Panc1 (cell line): ENCODE data around the gene RBBP8. TPM values are rescaled to one million over a fixed set of nuclear protein-coding genes. Genes with fewer than 3 reads are reported as not detected.

Experiments used
- ATAC-seq: fragments of 200-7000 bp; cut with Tn5 transposase; 2 replicates; pipeline ENCODE4 v1.9.1; 2020; ENCODE audit warnings: mild to moderate bottlenecking, moderate library complexity
- BruUV-seq: library from RNA; stranded (reverse); fragments of 400-500 nt; replicated peaks from 2 replicates; lab custom pipeline; 2021; lab: Mats Ljungman, UMichigan
- CTCF ChIA-PET: fragments of 300-600 bp; sonication (Branson Sonifier 250); formaldehyde crosslinking; loops from one replicate; lab custom pipeline; 2022; ENCODE audit warnings: antibody characterized with exemption; lab: Charles Lee
- POLR2A ChIA-PET: fragments of 300-600 bp; sonication (Branson Sonifier 250); formaldehyde crosslinking; loops from one replicate; lab custom pipeline; 2022; ENCODE audit warnings: antibody characterized with exemption; lab: Charles Lee
- DNase-seq: peaks from one replicate; pipeline ENCODE4 v3.0.0-alpha.2; 2010; ENCODE audit warnings: low read depth, low spot score
- H3K27ac ChIP-seq: 2 replicates; pipeline ENCODE4 v1.5.1; 2011; ENCODE audit warnings: mild to moderate bottlenecking, low read length, inconsistent platforms
- H3K27me3 ChIP-seq: fragments of 200-500 bp; sonication (Bioruptor generic); 2 replicates; pipeline ENCODE4 v1.6.0; 2014; ENCODE audit warnings: low read length, inconsistent platforms; ENCODE audit not compliant: control insufficient read depth, insufficient read depth
- H3K36me3 ChIP-seq: fragments of 200-500 bp; sonication (Bioruptor generic); 2 replicates; pipeline ENCODE4 v1.5.1; 2014; ENCODE audit warnings: inconsistent platforms, mild to moderate bottlenecking, low read length, moderate library complexity; ENCODE audit not compliant: control insufficient read depth, insufficient read depth
- H3K4me1 ChIP-seq: 2 replicates; pipeline ENCODE4 v1.5.1; 2011; ENCODE audit warnings: inconsistent platforms, mild to moderate bottlenecking, low read length, moderate library complexity; ENCODE audit not compliant: control insufficient read depth, insufficient read depth
- H3K4me3 ChIP-seq, 2 experiments: 2 replicates each; pipeline ENCODE4 v1.5.1; 2011 to 2012; ENCODE audit warnings: low read depth in 2 of 2, low read length in 2 of 2, mild to moderate bottlenecking in 2 of 2, inconsistent platforms in 1 of 2, moderate library complexity in 1 of 2
- H3K9me3 ChIP-seq: fragments of 200-500 bp; sonication (Bioruptor generic); 2 replicates; pipeline ENCODE4 v1.5.1; 2014; ENCODE audit warnings: low read depth, mild to moderate bottlenecking, inconsistent platforms, low read length, moderate library complexity; ENCODE audit not compliant: control insufficient read depth, insufficient read depth
- POLR2AphosphoS5 ChIP-seq: IDR thresholded peaks from 2 replicates; pipeline ENCODE4 v1.6.1; 2012; ENCODE audit warnings: mild to moderate bottlenecking, low read depth, low read length, moderate library complexity
- SIN3A ChIP-seq: IDR thresholded peaks from 2 replicates; pipeline ENCODE4 v1.6.1; 2012; ENCODE audit warnings: low read depth, mild to moderate bottlenecking, low read length, moderate library complexity, borderline replicate concordance; ENCODE audit not compliant: insufficient read depth
- TCF7L2 ChIP-seq: IDR thresholded peaks from 2 replicates; pipeline ENCODE4 v1.6.1; 2011; ENCODE audit warnings: mild to moderate bottlenecking, low read depth, low read length, inconsistent platforms
- in situ Hi-C: cut with HindIII; loops from 2 replicates; pipeline ENCODE4 v1.10.0; 2016; ENCODE audit warnings: low sequenced_read_pairs, low pct_unique_long_range_greater_than_20kb
- intact Hi-C: fragments of 100-400 bp; cut with micrococcal nuclease; formaldehyde crosslinking; loops from one replicate; pipeline ENCODE4 v1.10.0; 2022; ENCODE audit not compliant: unreplicated experiment
- total RNA-seq: library from RNA; stranded (reverse); gene quantifications from one replicate; pipeline ENCODE4 v1.2.1, GENCODE V29; 2021; ENCODE audit not compliant: unreplicated experiment
- TF ChIP-seq, protein P1 (sequence below): fragments of 450-650 bp; IDR thresholded peaks from 2 replicates; pipeline ENCODE4 v1.5.1; 2017; ENCODE audit warnings: mild to moderate bottlenecking
- TF ChIP-seq, protein P2 (sequence below), 2 experiments: IDR thresholded peaks; 2 replicates each; pipeline ENCODE4 v1.6.1; 2011 to 2012; ENCODE audit warnings: low read depth in 2 of 2, control low read depth in 1 of 2, low read length in 1 of 2, mild to moderate bottlenecking in 1 of 2, moderate library complexity in 1 of 2; ENCODE audit not compliant: insufficient read depth in 1 of 2

Gene RBBP8
- total RNA-seq, 1 experiment from 2014 or later: 62.8 TPM

DNA sequence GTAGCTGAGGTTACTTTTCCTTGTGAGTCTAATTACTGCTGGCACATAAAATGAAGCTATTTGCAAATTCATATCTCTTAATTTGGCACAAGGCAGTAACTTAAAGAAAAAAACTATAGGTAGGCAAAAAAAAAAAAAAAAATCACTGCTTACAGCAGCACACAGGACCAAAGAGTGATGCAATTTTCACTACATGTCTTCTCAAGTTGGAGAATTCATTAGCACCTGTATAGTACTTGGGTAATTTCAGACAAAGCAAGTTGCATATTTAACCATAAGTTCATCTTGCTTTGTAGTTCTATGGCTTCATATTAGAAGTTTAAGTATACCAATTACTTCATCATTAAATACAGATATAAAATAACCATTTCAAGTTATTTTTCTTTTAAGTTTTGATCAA lies 33.7 kb upstream of the RBBP8 start:
- ChIA-PET POLR2A (interaction anchor here (0.6 kb wide), 1 partner anchor 111 kb away, joined by 3 read pairs; no protein-coding TSS in a partner anchor), CTCF (interaction anchor here (0.6 kb wide), 1 partner anchor 84 kb away, joined by 3 read pairs; no protein-coding TSS in a partner anchor)
- Histone ChIP-seq H3K27ac (no peak overlapping the region), H3K4me1 (no peaks in the 10 kb centered on the region), H3K27me3 (no peaks in the 10 kb centered on the region), H3K4me3 (no peak overlapping the region), H3K9me3 (no peaks in the 10 kb centered on the region), H3K36me3 (no peaks in the 10 kb centered on the region)
- in situ Hi-C loops: no loop called here
- BruUV-seq: no TSS peak
- ATAC-seq (no peak), DNase-seq (no peak)
- TF ChIP-seq, protein P1, sequence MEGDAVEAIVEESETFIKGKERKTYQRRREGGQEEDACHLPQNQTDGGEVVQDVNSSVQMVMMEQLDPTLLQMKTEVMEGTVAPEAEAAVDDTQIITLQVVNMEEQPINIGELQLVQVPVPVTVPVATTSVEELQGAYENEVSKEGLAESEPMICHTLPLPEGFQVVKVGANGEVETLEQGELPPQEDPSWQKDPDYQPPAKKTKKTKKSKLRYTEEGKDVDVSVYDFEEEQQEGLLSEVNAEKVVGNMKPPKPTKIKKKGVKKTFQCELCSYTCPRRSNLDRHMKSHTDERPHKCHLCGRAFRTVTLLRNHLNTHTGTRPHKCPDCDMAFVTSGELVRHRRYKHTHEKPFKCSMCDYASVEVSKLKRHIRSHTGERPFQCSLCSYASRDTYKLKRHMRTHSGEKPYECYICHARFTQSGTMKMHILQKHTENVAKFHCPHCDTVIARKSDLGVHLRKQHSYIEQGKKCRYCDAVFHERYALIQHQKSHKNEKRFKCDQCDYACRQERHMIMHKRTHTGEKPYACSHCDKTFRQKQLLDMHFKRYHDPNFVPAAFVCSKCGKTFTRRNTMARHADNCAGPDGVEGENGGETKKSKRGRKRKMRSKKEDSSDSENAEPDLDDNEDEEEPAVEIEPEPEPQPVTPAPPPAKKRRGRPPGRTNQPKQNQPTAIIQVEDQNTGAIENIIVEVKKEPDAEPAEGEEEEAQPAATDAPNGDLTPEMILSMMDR: no peak
- intact Hi-C loops: no loop called here

GRCh38 chr18:22900558-22901238 lies 32.4 kb upstream of the RBBP8 start:
- BruUV-seq: no TSS peak
- in situ Hi-C loops: no loop called here
- ChIA-PET CTCF (no interaction called here), POLR2A (no interaction called here)
- Histone ChIP-seq H3K27ac (no peak overlapping the region), H3K4me3 (no peak overlapping the region), H3K4me1 (no peaks in the 10 kb centered on the region), H3K27me3 (no peaks in the 10 kb centered on the region), H3K9me3 (no peaks in the 10 kb centered on the region), H3K36me3 (no peaks in the 10 kb centered on the region)
- DNase-seq (no peak), ATAC-seq (no peak)
- TF ChIP-seq, protein P2, sequence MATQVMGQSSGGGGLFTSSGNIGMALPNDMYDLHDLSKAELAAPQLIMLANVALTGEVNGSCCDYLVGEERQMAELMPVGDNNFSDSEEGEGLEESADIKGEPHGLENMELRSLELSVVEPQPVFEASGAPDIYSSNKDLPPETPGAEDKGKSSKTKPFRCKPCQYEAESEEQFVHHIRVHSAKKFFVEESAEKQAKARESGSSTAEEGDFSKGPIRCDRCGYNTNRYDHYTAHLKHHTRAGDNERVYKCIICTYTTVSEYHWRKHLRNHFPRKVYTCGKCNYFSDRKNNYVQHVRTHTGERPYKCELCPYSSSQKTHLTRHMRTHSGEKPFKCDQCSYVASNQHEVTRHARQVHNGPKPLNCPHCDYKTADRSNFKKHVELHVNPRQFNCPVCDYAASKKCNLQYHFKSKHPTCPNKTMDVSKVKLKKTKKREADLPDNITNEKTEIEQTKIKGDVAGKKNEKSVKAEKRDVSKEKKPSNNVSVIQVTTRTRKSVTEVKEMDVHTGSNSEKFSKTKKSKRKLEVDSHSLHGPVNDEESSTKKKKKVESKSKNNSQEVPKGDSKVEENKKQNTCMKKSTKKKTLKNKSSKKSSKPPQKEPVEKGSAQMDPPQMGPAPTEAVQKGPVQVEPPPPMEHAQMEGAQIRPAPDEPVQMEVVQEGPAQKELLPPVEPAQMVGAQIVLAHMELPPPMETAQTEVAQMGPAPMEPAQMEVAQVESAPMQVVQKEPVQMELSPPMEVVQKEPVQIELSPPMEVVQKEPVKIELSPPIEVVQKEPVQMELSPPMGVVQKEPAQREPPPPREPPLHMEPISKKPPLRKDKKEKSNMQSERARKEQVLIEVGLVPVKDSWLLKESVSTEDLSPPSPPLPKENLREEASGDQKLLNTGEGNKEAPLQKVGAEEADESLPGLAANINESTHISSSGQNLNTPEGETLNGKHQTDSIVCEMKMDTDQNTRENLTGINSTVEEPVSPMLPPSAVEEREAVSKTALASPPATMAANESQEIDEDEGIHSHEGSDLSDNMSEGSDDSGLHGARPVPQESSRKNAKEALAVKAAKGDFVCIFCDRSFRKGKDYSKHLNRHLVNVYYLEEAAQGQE (IDR thresholded peaks at IDR 0.05; ENCODE audit: insufficient read depth in 1 of 2, low read depth in 2 of 2, low read length in 1 of 2): no peak
- TF ChIP-seq TCF7L2 (no peak), SIN3A (no peak), POLR2AphosphoS5 (no peak)
- TF ChIP-seq, protein P1: no peak
- intact Hi-C loops: no loop called here
